ENCODE measurements around the gene PRKG1.

The PRKG1 gene

DNA sequence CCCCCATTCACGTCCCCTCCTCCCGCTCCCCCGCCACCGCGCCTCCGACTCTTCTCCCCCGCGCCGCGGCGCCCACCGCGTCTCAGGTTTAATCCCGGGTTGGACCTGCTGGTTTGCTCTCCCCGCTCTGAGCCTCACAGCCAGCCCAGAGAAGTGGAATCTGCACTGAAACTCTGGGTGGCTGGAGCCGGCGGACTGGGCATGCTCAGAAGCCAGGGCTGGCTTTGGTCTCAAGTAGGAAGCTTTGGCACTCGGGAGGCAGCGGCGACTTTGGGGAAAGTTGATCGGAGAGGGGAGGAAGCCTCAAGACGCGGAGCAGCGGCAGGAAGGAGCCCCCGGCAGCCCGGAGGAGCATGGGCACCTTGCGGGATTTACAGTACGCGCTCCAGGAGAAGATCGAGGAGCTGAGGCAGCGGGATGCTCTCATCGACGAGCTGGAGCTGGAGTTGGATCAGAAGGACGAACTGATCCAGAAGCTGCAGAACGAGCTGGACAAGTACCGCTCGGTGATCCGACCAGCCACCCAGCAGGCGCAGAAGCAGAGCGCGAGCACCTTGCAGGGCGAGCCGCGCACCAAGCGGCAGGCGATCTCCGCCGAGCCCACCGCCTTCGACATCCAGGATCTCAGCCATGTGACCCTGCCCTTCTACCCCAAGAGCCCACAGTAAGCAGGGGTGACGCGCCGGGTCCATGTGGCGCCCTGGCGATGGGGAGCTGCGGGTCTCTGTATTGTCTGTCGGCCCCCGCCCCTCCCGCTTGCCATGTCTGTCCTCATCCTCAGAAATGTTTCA lies at the start of gene PRKG1:
TSS of gene PRKG1 (plus strand) at position 250 of the 791 bp plus-strand sequence.
- DNase-seq, result no peak

- no peak for DNase-seq
Measured at GRCh38 chr10:51028420-51028819, 45.9 kb upstream of the PRKG1 start.

DNA sequence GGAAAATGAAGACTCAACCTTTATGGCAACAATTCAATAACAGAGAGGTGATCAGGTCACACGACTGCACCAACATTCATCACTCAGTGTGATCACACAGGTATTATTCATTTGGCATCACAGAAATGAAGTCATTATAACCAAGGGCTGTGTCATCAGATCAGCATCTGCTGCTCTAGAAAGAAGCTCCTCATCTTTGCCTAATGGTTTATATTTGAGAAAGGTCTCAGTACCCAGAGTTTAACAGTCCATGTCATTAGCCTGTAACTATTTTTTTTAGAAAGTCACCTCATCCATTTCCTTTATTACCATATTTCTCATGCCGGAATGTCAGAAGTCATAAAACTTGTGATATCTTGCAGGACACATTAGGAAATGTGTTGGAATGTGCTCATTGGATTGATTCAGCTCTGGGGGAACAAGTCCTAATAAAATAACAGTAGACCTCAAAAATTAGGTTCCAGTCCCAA lies 45.1 kb upstream of the PRKG1 start:
- no peak for DNase-seq

GRCh38 chr10:51030480-51030879 lies 43.8 kb upstream of the PRKG1 start:
- no peak for DNase-seq

GRCh38 chr10:51031950-51032349 lies 42.3 kb upstream of the PRKG1 start:
- DNase-seq, result no peak

DNA sequence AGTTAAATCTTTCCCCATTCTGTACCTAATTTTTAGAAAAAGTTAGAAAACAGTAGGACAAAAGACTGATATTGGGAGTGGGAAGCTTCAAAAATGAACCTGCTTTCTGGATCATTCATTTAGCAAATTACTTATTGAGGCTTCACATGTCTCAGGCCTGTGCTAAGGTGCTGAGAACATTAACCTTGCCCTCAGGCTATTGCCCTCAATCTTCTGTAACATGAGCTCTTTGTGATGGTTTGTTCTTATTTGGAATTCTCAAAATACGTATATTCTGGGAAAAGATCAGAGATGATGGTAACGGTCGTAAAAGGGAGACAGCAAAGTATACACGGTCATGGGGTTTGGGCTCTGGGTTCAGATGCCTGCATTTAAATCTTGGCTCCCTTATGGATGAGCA lies 39.5 kb upstream of the PRKG1 start:
- no peak for DNase-seq

DNA sequence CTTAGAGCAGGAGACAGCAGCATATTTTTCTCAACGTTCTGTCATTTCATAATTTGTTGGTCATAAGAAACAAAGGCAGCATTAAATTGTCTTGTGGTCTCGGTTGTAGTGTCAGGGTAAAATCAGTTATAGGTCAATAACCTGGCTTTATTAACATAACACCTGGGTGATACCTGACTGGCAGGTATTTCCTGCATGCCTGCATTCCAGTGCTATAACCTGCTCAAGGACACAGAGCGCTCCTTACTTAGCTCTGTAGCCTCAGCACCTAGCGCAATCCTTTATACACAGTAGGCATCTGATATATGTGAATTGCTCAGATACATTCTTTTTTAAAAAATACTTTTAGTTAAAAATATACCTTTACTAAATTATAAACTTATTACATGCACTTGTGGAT lies 38.9 kb upstream of the PRKG1 start:
- no peak for DNase-seq

- no peak for DNase-seq
Measured at GRCh38 chr10:51045871-51046270, 28.4 kb upstream of the PRKG1 start.

DNA sequence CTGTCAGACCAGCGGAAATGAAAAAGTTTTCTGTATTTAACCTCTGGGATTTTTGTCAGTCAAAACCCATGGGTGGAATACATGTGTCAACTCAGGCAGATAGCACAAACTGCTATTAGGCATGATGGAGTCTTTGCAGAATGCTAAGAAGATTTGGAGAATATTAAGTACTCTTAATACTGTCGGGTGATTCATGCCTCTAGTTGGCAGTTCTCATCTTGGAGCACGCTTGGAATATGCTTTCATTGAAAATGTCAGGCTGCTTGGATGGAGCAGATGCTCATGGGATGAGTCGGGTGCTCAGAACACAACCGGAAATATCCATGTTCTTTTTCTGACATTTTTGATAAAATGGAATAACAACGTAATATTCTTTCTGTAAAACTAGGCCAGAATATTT lies 27.6 kb upstream of the PRKG1 start:
- DNase-seq, result no peak

DNA sequence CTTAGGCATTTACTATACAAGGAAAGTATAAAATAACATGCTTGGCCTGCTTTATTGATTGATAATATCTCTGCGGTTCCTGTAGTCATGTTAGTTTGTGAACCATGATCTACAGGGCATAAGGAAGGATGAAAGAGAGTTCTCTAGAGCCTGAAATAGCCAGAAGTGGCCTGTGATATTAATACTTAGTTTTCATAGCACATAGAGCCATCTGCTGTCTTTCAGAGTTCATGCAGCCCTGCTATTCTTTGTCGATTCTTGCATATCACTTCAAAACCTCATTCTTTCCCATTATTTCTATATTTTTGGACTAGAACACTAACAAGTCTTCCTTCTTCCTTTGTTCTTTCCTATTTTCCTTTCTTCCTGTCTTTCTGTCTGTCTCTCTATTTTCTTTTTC lies 26.4 kb upstream of the PRKG1 start:
- no peak for DNase-seq

DNA sequence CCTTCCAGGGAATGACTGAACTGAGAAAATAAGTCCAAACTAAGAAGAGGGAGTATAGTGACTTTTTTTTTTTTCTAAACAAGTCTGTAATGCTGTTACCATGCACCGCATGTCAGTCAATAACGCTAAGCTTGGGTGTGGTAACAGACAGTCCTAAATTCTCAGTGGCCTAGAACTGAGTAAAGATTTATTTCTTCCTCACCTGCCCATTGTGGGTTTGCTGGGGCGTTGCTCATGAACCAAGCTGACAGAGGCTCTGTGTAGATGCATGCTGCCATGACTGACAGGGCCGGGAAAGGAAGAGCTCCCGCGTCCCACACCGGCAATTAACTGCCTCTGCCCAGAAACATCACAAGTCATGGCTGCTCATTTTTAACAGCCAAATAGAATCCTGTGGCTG lies 25.5 kb upstream of the PRKG1 start:
- no peak for DNase-seq

DNA sequence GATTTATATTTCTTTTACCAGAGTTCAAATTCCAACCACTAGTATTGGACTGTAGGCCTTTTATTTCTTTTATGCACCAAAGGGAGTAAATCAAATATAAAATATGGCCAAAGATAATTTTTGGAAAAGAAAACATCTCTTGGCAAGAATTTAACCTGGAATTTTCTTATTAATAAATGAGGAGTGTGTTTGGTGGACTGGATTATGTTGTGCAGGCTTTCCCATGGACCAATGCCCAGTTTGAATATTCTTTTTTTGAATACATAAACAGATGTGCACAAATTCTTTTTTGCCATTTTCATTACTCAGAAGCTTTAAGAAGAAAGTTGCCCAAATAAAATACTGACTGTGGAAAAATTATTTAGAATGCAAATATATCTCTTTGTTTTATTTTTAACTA lies 22.1 kb upstream of the PRKG1 start:
- no peak for DNase-seq

GRCh38 chr10:51057925-51058324 lies 16.4 kb upstream of the PRKG1 start:
- no peak for DNase-seq

GRCh38 chr10:51063166-51063565 lies 11.1 kb upstream of the PRKG1 start:
- no peak for DNase-seq

GRCh38 chr10:51063659-51064535 lies 10.4 kb upstream of the PRKG1 start:
- DNase-seq, result no peak

GRCh38 chr10:51066231-51066630 lies 8.1 kb upstream of the PRKG1 start:
- no peak for DNase-seq

DNA sequence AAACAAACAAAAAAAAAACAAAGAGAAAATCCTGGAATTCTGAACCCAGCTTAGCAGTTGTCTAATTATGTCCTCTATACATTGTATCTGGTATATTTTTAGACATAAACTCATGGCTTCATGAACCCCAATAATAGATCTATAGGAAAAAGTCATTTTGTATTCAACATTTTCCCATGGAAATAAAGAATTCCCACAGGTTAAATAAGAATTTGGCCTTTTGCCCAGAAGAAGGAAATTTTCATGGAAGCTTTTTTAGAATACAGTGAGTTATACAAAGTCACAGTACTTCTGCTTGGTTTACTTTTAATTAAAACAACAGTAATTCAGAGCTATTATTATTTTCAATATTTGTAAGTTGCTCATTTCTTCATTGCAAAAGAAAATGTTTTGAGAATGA lies 2.1 kb upstream of the PRKG1 start:
- DNase-seq, result no peak

DNA sequence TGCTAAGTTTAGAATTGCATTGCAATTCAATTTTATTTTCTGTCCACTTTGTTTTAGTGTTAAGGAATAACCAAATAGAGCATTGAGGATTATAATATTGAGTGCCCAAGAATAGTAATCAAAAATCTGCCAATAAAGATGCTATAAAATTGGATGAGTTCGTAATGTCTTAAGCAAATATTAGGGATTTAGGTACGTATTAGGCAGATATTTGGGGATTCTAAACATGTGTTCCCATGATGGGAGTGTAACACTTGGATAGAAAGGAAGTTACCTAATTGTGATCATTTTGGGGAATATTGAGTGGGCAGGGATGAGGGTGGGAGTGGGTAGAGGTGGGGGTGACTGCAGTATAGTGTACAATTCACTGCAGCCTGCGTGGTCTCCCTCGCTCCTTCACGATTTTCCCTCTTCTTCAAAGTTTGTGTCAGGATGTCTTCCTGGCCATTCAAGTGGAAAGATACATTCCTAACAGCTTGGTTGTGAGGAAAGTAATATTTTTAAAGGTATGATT lies 1.3 kb upstream of the PRKG1 start:
- no peak for DNase-seq

DNA sequence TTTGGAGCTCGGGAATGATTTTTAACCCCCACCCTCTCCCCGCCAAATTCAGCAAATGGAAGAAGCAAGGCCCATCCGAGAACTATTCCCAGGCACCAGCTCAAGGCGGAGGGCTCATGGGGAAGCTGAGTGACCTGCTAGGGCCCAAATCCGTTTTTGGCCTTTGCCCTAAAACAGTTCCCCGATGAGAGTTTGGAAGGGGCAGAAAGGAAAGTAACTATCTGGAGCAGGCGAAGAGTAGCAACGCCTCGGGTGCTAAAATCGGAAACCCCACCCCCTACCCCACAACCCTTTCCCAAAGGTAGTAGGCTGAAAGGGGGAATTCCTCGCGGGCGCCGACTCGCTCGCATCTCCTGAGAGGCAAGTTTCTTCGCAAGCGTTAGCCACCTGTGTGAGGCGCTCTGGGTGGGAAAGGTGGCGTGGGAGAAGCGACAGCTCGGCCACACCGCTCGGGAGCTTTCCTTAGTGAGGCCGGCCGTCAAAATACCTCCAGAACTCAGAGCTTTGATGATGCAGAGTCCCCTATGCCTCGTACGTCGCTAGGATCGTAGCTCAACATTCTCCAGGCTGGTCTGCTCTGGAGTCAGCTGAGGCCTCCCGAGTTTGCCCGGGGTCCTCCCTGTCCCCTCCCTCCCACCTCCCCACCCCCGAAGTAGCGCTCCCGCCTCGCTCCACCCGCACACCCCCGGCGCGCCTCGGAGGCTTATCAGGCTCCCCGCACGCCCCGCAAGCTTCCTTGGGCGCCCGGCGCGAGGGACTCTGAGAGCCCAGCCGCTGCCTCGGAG lies 642 bp upstream of the PRKG1 start:
- no peak for DNase-seq

DNA sequence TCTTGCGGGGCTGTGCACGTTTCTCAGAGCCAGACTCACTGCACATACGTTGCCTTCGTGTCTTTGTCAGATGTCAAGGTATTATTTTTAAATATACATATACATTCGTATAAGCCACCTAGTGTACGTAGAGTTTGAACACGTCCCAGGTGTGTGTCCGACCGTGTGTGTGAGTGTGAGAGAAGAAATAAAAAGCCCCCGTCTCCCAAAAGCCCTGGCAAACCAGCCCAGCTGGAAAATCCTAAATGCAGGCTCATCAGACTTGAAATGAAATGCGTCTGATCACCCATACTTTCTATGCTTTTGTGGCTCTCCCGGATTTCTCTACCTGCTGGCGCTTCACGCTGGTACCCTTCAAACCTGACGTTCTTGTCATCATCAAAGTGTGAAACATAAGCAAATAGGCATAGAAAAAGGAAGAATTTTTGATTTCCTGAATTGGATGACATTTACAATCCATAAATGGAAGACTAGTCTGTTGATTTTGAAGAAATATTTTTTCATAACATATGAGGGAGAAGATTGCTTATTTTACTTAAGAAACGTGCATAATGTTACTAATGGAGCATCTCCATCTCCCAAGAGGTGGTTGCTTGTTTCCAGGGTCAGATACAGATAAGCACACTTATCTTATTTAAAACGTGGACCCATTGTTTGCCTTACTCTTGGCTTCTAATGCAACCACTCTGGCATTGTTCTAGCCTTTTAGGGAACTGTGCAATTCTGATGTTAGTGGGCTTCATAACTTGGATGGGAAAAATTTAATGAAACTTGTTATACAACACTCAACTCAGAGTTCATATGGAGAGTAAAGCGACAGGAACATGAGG lies 971 bp downstream of the PRKG1 start:
- DNase-seq, result no peak

- DNase-seq, result no peak
Measured at GRCh38 chr10:51075873-51076229, 1.6 kb downstream of the PRKG1 start.

DNA sequence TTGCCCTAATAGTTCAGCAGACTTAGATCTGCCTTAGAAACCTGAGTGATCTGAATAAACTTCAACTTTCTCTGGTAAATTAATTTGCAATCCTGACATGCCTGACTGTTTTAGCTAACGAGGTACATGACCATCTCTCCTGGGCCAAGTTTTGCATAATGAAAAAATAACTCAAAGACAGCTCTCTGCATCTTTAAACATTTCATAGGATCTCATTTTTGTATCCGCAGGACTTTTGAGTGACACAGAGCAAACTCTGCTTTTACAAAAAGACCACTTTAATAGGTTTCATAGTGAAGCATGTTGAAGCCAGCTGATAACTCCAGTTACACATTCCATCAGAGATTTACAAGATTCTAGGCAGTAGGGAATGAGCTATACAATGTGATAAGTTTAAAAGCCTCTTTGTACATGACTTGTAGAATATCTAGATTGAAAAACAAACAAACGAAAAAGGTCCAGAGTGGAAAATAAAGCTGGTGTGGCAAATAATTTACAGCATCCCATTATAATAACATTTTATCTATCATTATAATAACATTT lies 2.1 kb downstream of the PRKG1 start:
- DNase-seq, result no peak

Data from NCI-H1436 treated with DMSO at 0.1 percent for 48 hours (cell line).